T-cell (primary cell): ENCODE measurements around the gene CCDC54. TPM values are rescaled to one million over a fixed set of nuclear protein-coding genes. Genes with fewer than 3 reads are reported as not detected.

ENCODE experiments used
- ATAC-seq, 4 experiments: fragments of 200-7000 bp in 3 of 4; fragments of 150-1000 bp in 1 of 4; cut with Tn5 transposase; replicated peaks in 1 of 4; 1 replicate in 3 of 4; 2 replicates in 1 of 4; pipeline ENCODE4 v1.10.0; 2021; ENCODE audit warnings: moderate library complexity in 3 of 4, mild to moderate bottlenecking in 2 of 4, moderate number of reproducible peaks in 1 of 4
- CTCF ChIA-PET, 2 donors: fragments of 300-600 bp; sonication (Branson Sonifier 250); formaldehyde crosslinking; loops; one replicate each; lab custom pipeline; 2022; ENCODE audit warnings: antibody characterized with exemption in 2 of 2; lab: Charles Lee
- POLR2A ChIA-PET, 2 donors: fragments of 300-600 bp; sonication (Branson Sonifier 250); formaldehyde crosslinking; loops; one replicate each; lab custom pipeline; 2022; ENCODE audit warnings: antibody characterized with exemption in 2 of 2; lab: Charles Lee
- DNase-seq, 35 experiments: peaks; one replicate each; pipeline versions ENCODE4 v3.0.0 to v3.0.0-alpha.2; 2013 to 2023
- H3K27ac ChIP-seq: one replicate; pipeline ENCODE4 v1.5.1; 2013; ENCODE audit warnings: low read length
- H3K27me3 ChIP-seq, 2 experiments: replicated peaks in 1 of 2; 1 replicate in 1 of 2; 2 replicates in 1 of 2; pipeline versions ENCODE4 v1.6.1 to v1.7.0; 2013; ENCODE audit warnings: low read length in 1 of 2, mixed read lengths in 1 of 2; ENCODE audit not compliant: control insufficient read depth in 2 of 2, insufficient read depth in 2 of 2; ENCODE audit errors: extremely low read depth in 1 of 2
- H3K36me3 ChIP-seq, 2 donors: 1 replicate in 1 of 2; 2 replicates in 1 of 2; pipeline versions ENCODE4 v1.6.1 to v1.7.0; 2013; ENCODE audit warnings: low read length in 1 of 2; ENCODE audit not compliant: control insufficient read depth in 2 of 2, insufficient read depth in 1 of 2; ENCODE audit errors: extremely low read depth in 1 of 2
- H3K4me1 ChIP-seq, 2 experiments: 1 replicate in 1 of 2; 2 replicates in 1 of 2; pipeline versions ENCODE4 v1.6.1 to v1.7.0; 2013; ENCODE audit warnings: low read length in 2 of 2, mixed read lengths in 1 of 2; ENCODE audit not compliant: insufficient read depth in 2 of 2, control insufficient read depth in 1 of 2; ENCODE audit errors: extremely low read depth in 1 of 2
- H3K4me3 ChIP-seq, 2 donors: 1 replicate in 1 of 2; 2 replicates in 1 of 2; pipeline versions ENCODE4 v1.5.1 to v1.7.0; 2013; ENCODE audit warnings: mild to moderate bottlenecking in 2 of 2, low read length in 1 of 2, moderate library complexity in 1 of 2; ENCODE audit not compliant: control insufficient read depth in 1 of 2; ENCODE audit errors: extremely low read depth in 1 of 2
- H3K9me3 ChIP-seq: 2 replicates; pipeline ENCODE4 v1.7.0; 2013
- H3K27ac Mint-ChIP-seq, 2 donors: one replicate each; pipeline ENCODE4 v1.8.0; 2020 to 2021; ENCODE audit warnings: mild to moderate bottlenecking in 2 of 2, mixed read lengths in 2 of 2
- H3K27me3 Mint-ChIP-seq, 2 donors: one replicate each; pipeline ENCODE4 v1.8.0; 2021 to 2022; ENCODE audit warnings: mixed read lengths in 2 of 2
- H3K36me3 Mint-ChIP-seq: one replicate; pipeline ENCODE4 v1.8.0; 2021; ENCODE audit warnings: mixed read lengths
- H3K4me1 Mint-ChIP-seq, 3 donors: one replicate each; pipeline ENCODE4 v1.8.0; 2020 to 2022; ENCODE audit warnings: mixed read lengths in 3 of 3, mild to moderate bottlenecking in 1 of 3
- H3K4me3 Mint-ChIP-seq, 3 donors: one replicate each; pipeline ENCODE4 v1.8.0; 2020 to 2022; ENCODE audit warnings: mild to moderate bottlenecking in 3 of 3, mixed read lengths in 3 of 3, moderate library complexity in 3 of 3
- H3K9me3 Mint-ChIP-seq, 3 donors: one replicate each; pipeline ENCODE4 v1.8.0; 2020 to 2022; ENCODE audit warnings: mixed read lengths in 3 of 3
- WGBS: methylation state at CpG from one replicate; pipeline ENCODE4 v1.1.5; 2013; ENCODE audit warnings: missing lambda C conversion rate; ENCODE audit not compliant: insufficient coverage; 5-methylcytosine and 5-hydroxymethylcytosine counted together
- total RNA-seq, 35 experiments: library from RNA in 6 of 35; stranded (reverse) in 6 of 35; fragments of 120-200 nt in 1 of 35; gene quantifications; one replicate each; pipeline versions ENCODE4 v1.2.1 to v1.2.4 and lab custom pipeline; 2013 to 2026

Gene CCDC54
- total RNA-seq, 5 donors from 2014 or later (not counting 1 experiment from before 2014, with no cell fraction given) = not detected

DNA sequence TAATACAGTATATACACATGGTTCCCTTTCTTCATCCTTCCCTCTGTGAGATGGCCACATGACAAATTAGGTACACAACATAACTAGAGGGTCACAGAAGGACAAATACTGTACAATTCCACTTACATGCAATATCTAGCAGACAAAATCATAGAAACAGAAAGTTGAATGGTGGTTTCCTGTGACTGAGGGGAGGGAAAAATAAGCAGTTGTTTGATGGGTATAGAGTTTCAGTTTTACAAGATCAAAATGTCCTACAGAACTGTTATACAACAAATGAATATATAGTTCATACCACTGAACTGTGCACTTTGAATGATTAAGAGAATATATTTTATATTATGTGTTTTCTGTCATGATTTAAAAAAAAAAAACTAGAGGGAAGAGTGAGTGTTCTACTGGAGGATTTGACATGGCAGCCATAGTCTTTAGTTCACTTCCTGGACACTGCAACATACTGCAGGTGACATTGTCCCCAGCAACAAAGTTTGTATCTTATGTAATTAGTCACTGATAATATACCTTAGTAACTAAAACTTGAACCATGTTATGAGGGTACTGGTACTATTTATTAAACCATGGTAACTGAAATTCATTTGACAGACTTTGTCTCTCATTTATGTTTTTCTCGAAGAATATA is 37.2 kb downstream of the CCDC54 start:
- Mint-ChIP-seq H3K27ac (no peak overlapping the region), H3K4me1 (peaks cover 5 to 12% (median 7%) of the 10 kb centered on the region in 3 donors), H3K4me3 (no peak overlapping the region), H3K9me3 (peaks cover 0 to 13% (median 2%) of the 10 kb centered on the region in 3 donors), H3K27me3 (peaks cover 0 to 4% of the 10 kb centered on the region in 2 donors), H3K36me3 (peaks cover 7% of the 10 kb centered on the region)
- POLR2A ChIA-PET = no interaction called here
- ATAC-seq = peak in 3 of 4 experiments; percentile 32 to 77 (median 36)
- Histone ChIP-seq H3K27me3 (no peaks in the 10 kb centered on the region), H3K36me3 (no peaks in the 10 kb centered on the region), H3K9me3 (no peaks in the 10 kb centered on the region), H3K4me1 (peaks cover 0 to 2% of the 10 kb centered on the region in 2 experiments), H3K4me3 (no peak overlapping the region), H3K27ac (no peak overlapping the region)
- DNase-seq = no peak
- CTCF ChIA-PET = no interaction called here
- WGBS = no CpG with 5 or more reads among the region's 1 CpG

DNA sequence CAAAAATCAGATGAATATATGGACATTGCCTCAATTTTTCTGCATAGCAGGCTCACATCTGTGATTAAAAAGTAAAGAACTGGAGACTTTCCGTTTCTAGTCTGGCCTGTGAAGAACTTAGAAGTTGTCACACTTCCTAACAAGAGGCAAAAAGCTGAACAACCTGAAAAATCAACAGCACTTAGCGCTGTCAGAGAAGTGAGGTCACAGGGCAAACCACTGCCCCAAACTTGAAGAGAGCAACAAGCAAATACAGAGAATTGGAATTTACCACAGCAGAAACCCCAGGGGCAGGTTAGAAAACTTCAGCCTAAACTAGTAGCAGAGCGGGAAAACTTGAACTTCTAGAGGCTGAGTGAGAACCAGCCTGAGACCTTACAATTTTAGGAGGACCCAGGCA is 38.9 kb downstream of the CCDC54 start:
- ChIA-PET CTCF (interaction anchor here in 1 of 2 donors (1.0 kb wide), 1 partner anchor 14 kb away, joined by 9 read pairs; no protein-coding TSS in a partner anchor), POLR2A (no interaction called here)
- H3K36me3 Mint-ChIP-seq = no peaks in the 10 kb centered on the region
- H3K9me3 Mint-ChIP-seq = no peaks in the 10 kb centered on the region
- no peak for ATAC-seq
- H3K27me3 ChIP-seq = no peaks in the 10 kb centered on the region
- 85% methylated on average over 2 of the region's 3 CpGs for WGBS
- H3K4me1 Mint-ChIP-seq = peaks cover 7 to 16% (median 9%) of the 10 kb centered on the region in 3 donors
- H3K4me1 ChIP-seq = peaks cover 0 to 2% of the 10 kb centered on the region in 2 experiments
- no peak for DNase-seq
- no peaks in the 10 kb centered on the region for H3K9me3 ChIP-seq
- H3K4me3 Mint-ChIP-seq = no peak overlapping the region
- H3K36me3 ChIP-seq = no peaks in the 10 kb centered on the region
- no peak overlapping the region for H3K27ac ChIP-seq
- H3K4me3 ChIP-seq = no peak overlapping the region
- peaks cover 5 to 6% of the 10 kb centered on the region in 2 donors for H3K27me3 Mint-ChIP-seq
- H3K27ac Mint-ChIP-seq = no peak overlapping the region

DNA sequence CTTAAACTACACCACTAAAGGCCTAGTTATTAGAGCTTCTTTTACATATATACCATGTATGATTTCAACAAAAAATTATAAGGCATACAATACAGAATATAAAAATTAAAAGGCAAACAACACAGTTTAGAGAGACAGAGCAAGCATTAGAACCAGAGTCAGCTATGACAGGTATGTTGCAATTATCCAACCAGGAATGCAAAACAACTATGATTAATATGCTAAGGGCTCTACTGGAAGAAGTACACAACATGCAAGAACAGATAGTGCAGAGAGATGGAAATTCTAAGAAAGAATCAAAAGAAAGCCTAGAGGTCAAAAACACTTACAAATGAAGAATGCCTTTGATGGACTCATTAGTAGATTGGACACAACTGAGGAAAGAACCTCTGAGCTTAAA is 39.6 kb downstream of the CCDC54 start:
- Histone ChIP-seq H3K4me1 (peaks cover 0 to 2% of the 10 kb centered on the region in 2 experiments), H3K27ac (no peak overlapping the region), H3K36me3 (no peaks in the 10 kb centered on the region), H3K4me3 (no peak overlapping the region), H3K27me3 (no peaks in the 10 kb centered on the region), H3K9me3 (no peaks in the 10 kb centered on the region)
- Mint-ChIP-seq H3K4me1 (peaks cover 8 to 18% (median 10%) of the 10 kb centered on the region in 3 donors), H3K36me3 (no peaks in the 10 kb centered on the region), H3K27me3 (peaks cover 6 to 8% of the 10 kb centered on the region in 2 donors), H3K9me3 (no peaks in the 10 kb centered on the region), H3K4me3 (no peak overlapping the region), H3K27ac (no peak overlapping the region)
- ATAC-seq (no peak), DNase-seq (no peak)
- ChIA-PET POLR2A (no interaction called here), CTCF (interaction anchor here (0.6 to 1.0 kb wide), 3 partner anchors 115 to 511 kb away, joined by 3 read pairs; no protein-coding TSS in a partner anchor)

DNA sequence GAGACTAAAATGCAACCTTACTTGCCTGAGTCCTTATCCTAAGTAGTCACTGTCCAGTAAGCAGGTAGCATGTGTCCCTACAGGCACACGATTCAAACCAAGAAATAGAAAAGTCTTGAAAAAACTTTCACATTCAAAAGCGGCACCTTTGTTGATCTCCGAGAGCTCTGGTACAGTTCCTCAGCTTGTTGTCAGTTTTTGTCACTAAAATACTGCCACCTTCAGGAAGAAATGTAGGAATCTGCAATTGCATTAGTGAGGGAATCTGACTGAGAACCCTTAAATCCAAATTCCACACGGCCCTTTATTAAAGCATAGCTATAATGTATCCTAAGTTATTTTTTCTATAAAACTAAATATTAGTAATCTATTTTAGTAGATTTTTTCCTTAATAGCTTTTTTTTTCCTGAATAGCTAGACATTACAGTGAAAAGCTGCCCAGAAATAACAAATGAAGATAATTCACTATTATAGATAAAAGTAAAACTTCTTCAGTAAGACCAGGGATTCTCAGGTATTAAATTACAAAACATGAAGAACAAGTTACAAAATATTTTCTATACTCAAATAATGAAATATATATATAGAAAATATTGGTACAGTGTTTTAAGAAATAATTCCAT is 44.0 kb downstream of the CCDC54 start:
- DNase-seq (peak in 6 of 35 experiments; percentile 3 to 67 (median 6)), ATAC-seq (peak; percentile 45 to 81 (median 75))
- no CpG with 5 or more reads among the region's 4 CpGs for WGBS
- ChIA-PET POLR2A (interaction anchor here (0.5 to 0.7 kb wide), 5 partner anchors 8 to 1057 kb away, joined by 3 to 15 read pairs (median 4); no protein-coding TSS in a partner anchor), CTCF (interaction anchor here (0.5 to 3.2 kb wide), 35 partner anchors 9 to 1466 kb away, joined by 3 to 25 read pairs (median 4); no protein-coding TSS in a partner anchor)
- H3K27ac ChIP-seq = no peak overlapping the region
- no peaks in the 10 kb centered on the region for H3K9me3 Mint-ChIP-seq
- H3K36me3 Mint-ChIP-seq = no peaks in the 10 kb centered on the region
- H3K9me3 ChIP-seq = no peaks in the 10 kb centered on the region
- H3K27me3 ChIP-seq = no peaks in the 10 kb centered on the region
- no peaks in the 10 kb centered on the region for H3K36me3 ChIP-seq
- H3K27me3 Mint-ChIP-seq = peaks cover 6 to 16% of the 10 kb centered on the region in 2 donors
- H3K27ac Mint-ChIP-seq = no peak overlapping the region
- H3K4me1 Mint-ChIP-seq = peaks cover 3 to 6% (median 3%) of the 10 kb centered on the region in 3 donors
- no peak overlapping the region for H3K4me3 ChIP-seq
- no peak overlapping the region for H3K4me3 Mint-ChIP-seq
- H3K4me1 ChIP-seq = no peaks in the 10 kb centered on the region

DNA sequence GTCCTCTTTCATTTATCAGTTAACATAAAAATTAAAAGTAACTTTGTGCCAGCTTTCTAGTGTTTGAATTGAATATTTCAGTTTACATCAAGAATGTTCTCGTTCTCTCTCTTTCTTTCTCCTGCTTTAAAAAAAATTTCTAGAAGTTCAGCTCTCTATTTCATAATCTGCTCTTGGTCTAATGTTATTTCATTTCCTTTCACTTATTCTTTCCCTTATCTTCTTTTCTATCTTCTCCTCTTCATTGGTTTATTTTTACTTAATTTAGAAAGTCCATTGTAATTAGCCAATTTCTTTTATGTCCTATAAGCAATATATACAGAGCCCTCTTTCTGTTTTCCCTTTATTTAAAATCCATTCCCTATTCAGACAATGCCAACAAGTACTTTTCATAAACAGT is 44.6 kb downstream of the CCDC54 start:
- Histone ChIP-seq H3K9me3 (no peaks in the 10 kb centered on the region), H3K27ac (no peak overlapping the region), H3K4me3 (no peak overlapping the region), H3K36me3 (no peaks in the 10 kb centered on the region), H3K4me1 (no peaks in the 10 kb centered on the region), H3K27me3 (no peaks in the 10 kb centered on the region)
- DNase-seq (no peak), ATAC-seq (no peak)
- CTCF ChIA-PET = interaction anchor here (0.5 to 3.2 kb wide), 25 partner anchors 8 to 450 kb away, joined by 3 to 25 read pairs (median 4); no protein-coding TSS in a partner anchor
- Mint-ChIP-seq H3K27ac (no peak overlapping the region), H3K36me3 (no peaks in the 10 kb centered on the region), H3K27me3 (peaks cover 6 to 16% of the 10 kb centered on the region in 2 donors), H3K4me3 (no peak overlapping the region), H3K4me1 (peaks cover 3 to 6% (median 3%) of the 10 kb centered on the region in 3 donors), H3K9me3 (no peaks in the 10 kb centered on the region)
- WGBS = no CpG with 5 or more reads among the region's 1 CpG
- POLR2A ChIA-PET = interaction anchor here (0.6 to 0.7 kb wide), 3 partner anchors 100 to 1057 kb away, joined by 3 to 4 read pairs (median 3); no protein-coding TSS in a partner anchor

DNA sequence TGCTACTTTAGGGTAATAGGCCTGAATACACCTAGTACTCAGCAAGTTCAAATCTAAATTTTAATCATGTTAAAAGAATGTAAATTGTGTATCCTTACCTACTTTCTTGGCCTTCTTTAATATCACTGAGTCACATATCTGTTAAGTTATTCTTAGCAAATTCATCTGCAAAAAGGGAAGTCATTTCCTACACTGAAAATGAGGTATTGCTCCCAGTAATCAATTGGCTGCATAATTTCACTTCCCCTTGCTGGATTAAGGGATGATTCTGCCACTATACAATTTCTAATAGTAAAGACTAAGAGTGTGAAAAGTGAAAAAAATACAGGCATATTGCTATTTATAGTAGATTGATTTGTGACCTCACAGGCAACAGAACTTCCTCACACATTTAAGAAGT is 47.8 kb downstream of the CCDC54 start:
- no peak for DNase-seq
- peaks cover 0 to 4% of the 10 kb centered on the region in 2 experiments for H3K27me3 ChIP-seq
- H3K4me1 ChIP-seq = peaks cover 1 to 4% of the 10 kb centered on the region in 2 experiments
- CTCF ChIA-PET = no interaction called here
- Mint-ChIP-seq H3K27me3 (peaks cover 6 to 13% of the 10 kb centered on the region in 2 donors), H3K4me3 (no peak overlapping the region), H3K9me3 (no peaks in the 10 kb centered on the region), H3K36me3 (no peaks in the 10 kb centered on the region), H3K4me1 (peaks cover 7 to 15% (median 12%) of the 10 kb centered on the region in 3 donors), H3K27ac (peak overlapping the region in 1 of 2 donors; percentile 8)
- POLR2A ChIA-PET = no interaction called here
- H3K9me3 ChIP-seq = no peaks in the 10 kb centered on the region
- no peak overlapping the region for H3K4me3 ChIP-seq
- no peak for ATAC-seq
- H3K27ac ChIP-seq = no peak overlapping the region
- no peaks in the 10 kb centered on the region for H3K36me3 ChIP-seq
